Activated CD8-positive, alpha-beta memory T cell treated with anti-CD3 and anti-CD28 coated beads, Interleukin-2, amount 50 U/mL, for 4 hours (primary cell): ENCODE measurements around the gene RCAN1.
"Not testable (repeated sequence)": the region's sequence is repeated elsewhere in the genome, so short reads cannot be mapped to it uniquely, and the experiment has no call there.

Experiments used
- DNase-seq: peaks from one replicate; pipeline ENCODE4 v3.0.0-alpha.2; 2020

The RCAN1 gene

GRCh38 chr21:34511787-34512455 lies 103.0 kb downstream of the RCAN1 start, which contains the start of gene KCNE1:
Gene KCNE1, minus strand, starts transcription at chr21:34512210. Its CDS starts 62,576 bp downstream, at chr21:34449634.
- DNase-seq = no peak

DNA sequence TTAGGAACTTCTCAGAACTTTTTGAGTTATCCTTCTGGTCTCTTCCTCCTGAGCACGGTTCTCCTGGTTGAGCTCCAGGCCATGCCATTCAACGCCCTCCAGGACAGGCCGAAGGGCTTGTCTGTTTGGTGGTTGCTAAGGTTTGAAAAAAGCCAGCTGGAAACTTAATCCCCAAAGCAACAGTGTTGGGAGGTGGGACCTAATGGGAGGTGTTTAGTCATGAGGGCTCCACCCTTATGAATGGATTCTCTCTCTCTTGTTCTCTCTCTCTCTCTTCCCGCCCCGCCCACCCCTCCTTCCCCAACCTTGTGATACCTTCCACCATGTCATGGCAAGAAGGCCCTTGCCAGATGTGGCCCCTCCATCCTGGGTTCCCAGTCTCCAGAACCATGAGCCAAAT lies 103.7 kb downstream of the RCAN1 start:
- DNase-seq = no peak

GRCh38 chr21:34510148-34511142 lies 104.5 kb downstream of the RCAN1 start:
- peak; percentile 23 for DNase-seq

GRCh38 chr21:34509151-34509550 lies 105.8 kb downstream of the RCAN1 start:
- no peak for DNase-seq

- DNase-seq = no peak
These were observed 110.3 kb downstream of the RCAN1 start for GRCh38 chr21:34504595-34504994.

DNA sequence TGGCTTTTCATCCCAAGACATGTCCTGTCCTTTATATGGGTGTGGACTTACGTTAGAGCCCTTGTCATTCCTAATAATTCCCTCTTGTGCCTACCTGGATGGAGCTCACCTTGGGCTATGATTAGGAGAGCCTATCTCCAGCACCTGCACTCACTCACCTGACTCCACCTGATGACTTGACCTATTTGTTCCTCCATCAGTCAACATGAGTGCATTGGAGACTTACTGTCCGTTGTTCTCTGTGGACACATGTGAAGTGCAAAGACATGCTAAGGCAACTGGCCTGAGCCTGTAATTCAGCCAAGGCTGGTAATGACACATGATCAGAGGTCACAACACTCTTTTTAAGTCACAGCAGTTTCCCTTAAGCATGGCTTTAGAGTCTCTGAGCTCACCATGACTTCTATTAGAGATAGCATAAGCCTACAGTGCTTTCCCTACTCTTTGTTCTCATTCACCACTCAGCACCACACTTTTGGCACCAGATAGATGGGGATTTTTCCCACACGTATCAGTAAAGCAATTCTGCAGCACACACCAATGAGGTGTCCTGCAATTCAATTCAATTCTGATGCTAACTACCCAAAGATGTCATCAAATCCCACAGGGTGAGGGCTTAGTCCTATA lies 112.3 kb downstream of the RCAN1 start:
- DNase-seq = no peak

DNA sequence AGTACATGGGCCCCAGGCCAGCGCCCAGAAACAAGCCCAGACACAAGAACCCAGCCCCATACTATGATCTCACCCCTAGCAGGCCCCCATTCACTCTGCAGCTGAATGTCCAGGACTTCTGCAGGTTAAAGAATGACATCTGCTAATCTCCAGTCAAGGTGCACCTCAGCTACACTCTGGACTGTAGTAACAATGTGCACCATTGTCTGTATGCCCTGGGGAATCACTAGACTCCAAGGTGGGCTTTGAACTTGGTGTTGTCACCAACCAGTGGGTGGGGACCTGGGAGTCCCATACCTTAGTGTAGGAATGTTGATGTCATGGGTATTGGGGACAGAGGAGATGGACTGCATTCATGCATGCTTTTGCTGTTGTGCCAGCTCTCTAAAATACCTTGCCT lies 113.2 kb downstream of the RCAN1 start:
- no peak for DNase-seq

DNA sequence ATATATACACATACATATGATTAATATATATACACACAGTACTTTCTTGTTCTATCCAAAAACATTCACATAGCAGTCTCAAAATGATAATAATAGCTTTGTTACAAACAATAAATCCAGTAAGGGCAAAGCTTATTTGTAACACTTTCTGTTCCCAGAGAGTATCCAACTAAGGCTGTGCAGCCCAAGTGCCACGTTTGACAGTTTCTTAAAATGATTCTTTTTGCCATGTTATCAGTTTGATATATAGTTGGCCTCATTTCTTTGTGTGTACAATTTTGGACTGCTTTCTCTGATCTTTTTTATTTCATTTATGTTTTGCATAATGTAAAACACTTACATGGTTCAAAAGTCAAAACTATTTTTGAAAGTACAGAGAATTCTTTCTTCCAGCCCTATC lies 114.7 kb downstream of the RCAN1 start:
- no peak for DNase-seq

- no peak for DNase-seq
These were observed 115.8 kb downstream of the RCAN1 start for GRCh38 chr21:34499116-34499515.

GRCh38 chr21:34498623-34499022 lies 116.3 kb downstream of the RCAN1 start:
- DNase-seq = no peak

DNA sequence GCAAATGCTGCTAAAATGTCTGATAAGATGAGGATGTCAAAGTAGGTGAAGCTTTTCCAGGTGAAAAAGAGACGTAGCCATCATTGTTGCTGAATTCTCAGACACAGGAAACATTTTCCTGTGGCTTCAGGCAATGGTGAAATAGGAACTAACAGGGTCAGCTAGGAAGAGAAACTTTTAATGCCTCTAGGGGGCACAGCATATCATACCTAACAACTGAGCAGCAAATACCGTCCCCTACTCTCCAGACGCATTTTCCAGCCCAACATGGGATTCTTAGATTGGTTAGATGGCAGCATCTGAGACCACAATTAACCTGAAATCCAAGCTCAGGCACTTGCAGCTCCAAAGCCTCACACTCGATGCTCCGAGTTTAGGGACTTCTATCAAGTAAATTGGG lies 131.1 kb downstream of the RCAN1 start:
- not testable (repeated sequence) for DNase-seq

DNA sequence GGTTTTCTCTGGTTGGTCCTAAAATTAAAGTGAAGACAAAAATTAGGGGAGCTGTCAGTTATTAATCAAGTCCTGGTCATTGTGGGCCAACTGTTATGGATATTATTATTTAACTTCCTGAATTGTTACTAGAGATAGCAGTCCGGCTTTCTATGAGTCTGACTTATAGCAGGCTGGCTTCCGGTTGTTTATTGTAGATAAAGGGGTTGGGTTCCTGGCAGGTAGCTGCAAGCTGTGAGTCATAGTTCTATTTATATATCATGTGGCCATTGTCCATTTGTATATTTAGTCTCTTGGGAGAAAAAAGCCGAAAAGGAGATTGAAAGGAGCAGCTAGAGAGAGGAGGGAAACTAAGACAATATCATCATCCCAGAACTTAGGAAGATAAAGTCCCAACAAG lies 131.5 kb downstream of the RCAN1 start:
- DNase-seq = not testable (repeated sequence)

DNA sequence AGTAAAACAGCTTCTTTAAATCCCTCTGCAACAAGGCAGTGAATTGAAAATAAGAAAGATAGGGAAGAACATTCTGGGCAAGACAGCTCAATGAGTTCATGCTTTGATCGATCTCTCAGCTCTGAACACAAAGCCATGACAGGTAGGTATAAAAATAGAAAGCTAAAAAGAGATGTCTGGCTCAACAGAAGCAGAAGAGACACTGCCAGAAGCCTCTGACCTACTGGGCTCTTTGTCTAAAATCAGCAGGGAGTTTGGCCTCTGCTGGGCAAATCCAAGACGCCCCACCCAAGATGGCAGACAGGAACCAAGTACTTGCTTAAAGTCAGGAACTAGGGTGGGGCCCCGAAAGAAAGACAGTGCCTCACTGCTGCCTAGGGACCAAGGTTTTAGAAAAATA lies 147.6 kb downstream of the RCAN1 start:
- not testable (repeated sequence) for DNase-seq
